B cell (primary cell): ENCODE data around the gene OR8U1. TPM values are rescaled to one million over a fixed set of nuclear protein-coding genes. Genes with fewer than 3 reads are reported as not detected.

Experiments
- ATAC-seq: fragments of 200-7000 bp; cut with Tn5 transposase; one replicate; pipeline ENCODE4 v1.10.0; 2021; ENCODE audit warnings: low read depth, mild to moderate bottlenecking, moderate number of reproducible peaks, moderate library complexity
- CTCF ChIA-PET: fragments of 350-600 bp; sonication (Branson Sonifier 250); formaldehyde crosslinking; loops from one replicate; lab custom pipeline; 2021; ENCODE audit warnings: antibody characterized with exemption, inconsistent platforms; lab: Charles Lee
- POLR2A ChIA-PET: fragments of 350-600 bp; sonication (Branson Sonifier 250); formaldehyde crosslinking; loops from one replicate; lab custom pipeline; 2021; ENCODE audit warnings: antibody characterized with exemption; lab: Charles Lee
- DNase-seq: peaks from one replicate; pipeline ENCODE4 v3.0.0; 2013
- H2AFZ ChIP-seq: 2 replicates; pipeline ENCODE4 v1.6.1; 2012; ENCODE audit warnings: mild to moderate bottlenecking, low read depth, low read length; ENCODE audit not compliant: insufficient read depth, poor library complexity, severe bottlenecking
- H3K27ac ChIP-seq, 2 donors: 1 replicate in 1 of 2; 2 replicates in 1 of 2; pipeline ENCODE4 v1.5.1; 2012 to 2013; ENCODE audit warnings: low read length in 2 of 2, mild to moderate bottlenecking in 2 of 2, moderate library complexity in 1 of 2
- H3K27me3 ChIP-seq, 4 experiments: fragments of 200-600 bp in 1 of 4; sonication (generic) in 1 of 4; replicated peaks in 1 of 4; 1 replicate in 2 of 4; 2 replicates in 2 of 4; pipeline versions ENCODE4 v1.6.1 to v1.7.0; 2013 to 2016; ENCODE audit warnings: low read length in 3 of 4, mild to moderate bottlenecking in 2 of 4, mixed read lengths in 1 of 4, moderate library complexity in 1 of 4; ENCODE audit not compliant: insufficient read depth in 4 of 4, control insufficient read depth in 3 of 4; ENCODE audit errors: control extremely low read depth in 1 of 4
- H3K36me3 ChIP-seq, 2 experiments: replicated peaks in 1 of 2; 1 replicate in 1 of 2; 2 replicates in 1 of 2; pipeline versions ENCODE4 v1.6.1 to v1.7.1; 2013; ENCODE audit warnings: low read length in 1 of 2; ENCODE audit not compliant: insufficient read depth in 2 of 2, control insufficient read depth in 1 of 2; ENCODE audit errors: control extremely low read depth in 1 of 2, extremely low read depth in 1 of 2
- H3K4me1 ChIP-seq, 2 donors: fragments of 200-600 bp in 1 of 2; sonication (generic) in 1 of 2; 1 replicate in 1 of 2; 2 replicates in 1 of 2; pipeline versions ENCODE4 v1.5.1 to v1.6.1; 2013 to 2017; ENCODE audit warnings: low read length in 2 of 2; ENCODE audit not compliant: control insufficient read depth in 2 of 2, insufficient read depth in 2 of 2
- H3K4me2 ChIP-seq: replicated peaks from 2 replicates; pipeline ENCODE3; 2012; ENCODE audit warnings: mild to moderate bottlenecking, low read depth, low read length; ENCODE audit not compliant: poor library complexity, severe bottlenecking
- H3K4me3 ChIP-seq, 5 experiments: fragments of 200-600 bp in 1 of 5; sonication (generic) in 1 of 5; 1 replicate in 3 of 5; 2 replicates in 2 of 5; pipeline versions ENCODE4 v1.5.1 to v1.7.0; 2011 to 2016; ENCODE audit warnings: low read length in 4 of 5, mild to moderate bottlenecking in 4 of 5, low read depth in 2 of 5, control low read depth in 1 of 5, moderate library complexity in 1 of 5; ENCODE audit not compliant: insufficient read depth in 1 of 5; ENCODE audit errors: control extremely low read depth in 1 of 5, extremely low read depth in 1 of 5
- H3K79me2 ChIP-seq: fragments of 200-600 bp; sonication (generic); one replicate; pipeline ENCODE4 v1.6.0; 2016; ENCODE audit warnings: low read length; ENCODE audit not compliant: control insufficient read depth, insufficient read depth
- H3K9ac ChIP-seq: fragments of 200-600 bp; sonication (generic); 2 replicates; pipeline ENCODE4 v1.6.1; 2017; ENCODE audit warnings: mild to moderate bottlenecking, low read length, moderate library complexity
- H3K9me3 ChIP-seq, 3 donors: one replicate each; pipeline versions ENCODE4 v1.6.1 to v1.7.1; 2013; ENCODE audit warnings: low read length in 2 of 3; ENCODE audit not compliant: control insufficient read depth in 2 of 3, insufficient read depth in 1 of 3; ENCODE audit errors: control extremely low read depth in 1 of 3
- H4K20me1 ChIP-seq: 2 replicates; pipeline ENCODE4 v1.6.0; 2012; ENCODE audit warnings: mild to moderate bottlenecking, low read length; ENCODE audit not compliant: insufficient read depth, control insufficient read depth, poor library complexity, severe bottlenecking
- H3K27ac Mint-ChIP-seq: one replicate; pipeline ENCODE4 v1.8.0; 2021; ENCODE audit warnings: mixed read lengths
- H3K27me3 Mint-ChIP-seq: one replicate; pipeline ENCODE4 v1.8.0; 2021; ENCODE audit warnings: mixed read lengths
- H3K4me1 Mint-ChIP-seq: one replicate; pipeline ENCODE4 v1.8.0; 2021; ENCODE audit warnings: mixed read lengths
- H3K4me3 Mint-ChIP-seq: one replicate; pipeline ENCODE4 v1.8.0; 2021; ENCODE audit warnings: mixed read lengths
- H3K9me3 Mint-ChIP-seq: one replicate; pipeline ENCODE4 v1.8.0; 2022; ENCODE audit warnings: mixed read lengths; ENCODE audit not compliant: insufficient read depth
- EZH2 ChIP-seq: IDR thresholded peaks from 2 replicates; pipeline ENCODE4 v1.6.1; 2012; ENCODE audit warnings: borderline replicate concordance, low read depth, mild to moderate bottlenecking, moderate library complexity, low read length; ENCODE audit not compliant: insufficient read depth, poor library complexity, severe bottlenecking
- WGBS: methylation state at CpG from one replicate; pipeline ENCODE4 v1.1.5; 2013; ENCODE audit warnings: missing lambda C conversion rate; ENCODE audit not compliant: insufficient coverage; 5-methylcytosine and 5-hydroxymethylcytosine counted together
- intact Hi-C: fragments of 100-400 bp; cut with micrococcal nuclease; formaldehyde crosslinking; loops from one replicate; pipeline ENCODE4 v1.10.0; 2022
- polyA plus RNA-seq: library from polyadenylated mRNA; depleted of rRNA; stranded (reverse); fragments of >200 nt; gene quantifications from 2 replicates; pipeline ENCODE4 v1.2.3, GENCODE V29; 2012
- total RNA-seq, 2 donors: library from RNA; stranded (reverse); fragments of 120-200 nt in 1 of 2; gene quantifications; 1 replicate in 1 of 2; 2 replicates in 1 of 2; pipeline versions ENCODE4 v1.2.3 to v1.2.4, GENCODE V29; 2013 to 2022
- TF ChIP-seq, protein P1 (sequence below): fragments of 200-600 bp; IDR thresholded peaks from one replicate; pipeline ENCODE4 v1.8.0; 2022; ENCODE audit warnings: antibody characterized with exemption, mild to moderate bottlenecking

Gene OR8U1
- total and polyA plus RNA-seq, 2 donors (not counting 1 experiment from before 2014, with no cell fraction given): not detected

DNA sequence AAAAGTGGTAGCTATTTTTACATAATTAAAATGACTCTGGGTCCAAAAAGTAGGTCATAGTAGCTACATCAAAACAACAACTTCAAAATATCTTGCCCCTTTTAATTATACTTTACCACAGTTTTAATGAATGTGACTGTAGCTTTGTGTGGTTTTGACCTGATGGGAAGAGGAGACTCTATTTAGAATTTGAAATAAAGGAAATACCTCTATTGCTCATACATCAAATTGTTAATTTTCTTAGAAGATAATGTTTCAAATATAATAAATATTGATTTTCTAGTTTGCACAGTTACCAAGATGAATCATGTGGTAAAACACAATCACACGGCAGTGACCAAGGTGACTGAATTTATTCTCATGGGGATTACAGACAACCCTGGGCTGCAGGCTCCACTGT lies 29.7 kb upstream of the OR8U1 start, which contains the start of gene OR8K1:
Gene OR8K1, plus strand, starts transcription at position 301 of the 400 bp plus-strand sequence. Its CDS starts 0 bp downstream, at position 301.
- H2AFZ ChIP-seq: no peak within 1 kb of the TSS
- H3K4me3 ChIP-seq: no peak within 1 kb of the TSS
- H3K79me2 ChIP-seq: no peaks in the 10 kb centered on the region
- intact Hi-C loops: no loop called here
- H4K20me1 ChIP-seq: no peaks in the 10 kb centered on the region
- H3K36me3 ChIP-seq: no peaks in the 10 kb centered on the region
- H3K4me2 ChIP-seq: no peak within 1 kb of the TSS
- H3K4me1 Mint-ChIP-seq: no peaks in the 10 kb centered on the region
- no peak for ATAC-seq
- no peak within 1 kb of the TSS for H3K4me3 Mint-ChIP-seq
- no peak within 1 kb of the TSS for H3K9ac ChIP-seq
- no peak within 1 kb of the TSS for H3K27ac ChIP-seq
- H3K27ac Mint-ChIP-seq: no peak within 1 kb of the TSS
- 89% methylated on average over 1 of the region's 1 CpG for WGBS
- CTCF ChIA-PET: no interaction called here
- no peaks in the 10 kb centered on the region for H3K27me3 ChIP-seq
- no peaks in the 10 kb centered on the region for H3K27me3 Mint-ChIP-seq
- no peak for DNase-seq
- peaks cover 8% of the 10 kb centered on the region for H3K9me3 Mint-ChIP-seq
- no peaks in the 10 kb centered on the region for H3K4me1 ChIP-seq
- POLR2A ChIA-PET: no interaction called here
- TF ChIP-seq EZH2: no peak
- TF ChIP-seq, protein P1, sequence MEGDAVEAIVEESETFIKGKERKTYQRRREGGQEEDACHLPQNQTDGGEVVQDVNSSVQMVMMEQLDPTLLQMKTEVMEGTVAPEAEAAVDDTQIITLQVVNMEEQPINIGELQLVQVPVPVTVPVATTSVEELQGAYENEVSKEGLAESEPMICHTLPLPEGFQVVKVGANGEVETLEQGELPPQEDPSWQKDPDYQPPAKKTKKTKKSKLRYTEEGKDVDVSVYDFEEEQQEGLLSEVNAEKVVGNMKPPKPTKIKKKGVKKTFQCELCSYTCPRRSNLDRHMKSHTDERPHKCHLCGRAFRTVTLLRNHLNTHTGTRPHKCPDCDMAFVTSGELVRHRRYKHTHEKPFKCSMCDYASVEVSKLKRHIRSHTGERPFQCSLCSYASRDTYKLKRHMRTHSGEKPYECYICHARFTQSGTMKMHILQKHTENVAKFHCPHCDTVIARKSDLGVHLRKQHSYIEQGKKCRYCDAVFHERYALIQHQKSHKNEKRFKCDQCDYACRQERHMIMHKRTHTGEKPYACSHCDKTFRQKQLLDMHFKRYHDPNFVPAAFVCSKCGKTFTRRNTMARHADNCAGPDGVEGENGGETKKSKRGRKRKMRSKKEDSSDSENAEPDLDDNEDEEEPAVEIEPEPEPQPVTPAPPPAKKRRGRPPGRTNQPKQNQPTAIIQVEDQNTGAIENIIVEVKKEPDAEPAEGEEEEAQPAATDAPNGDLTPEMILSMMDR: no peak
- H3K9me3 ChIP-seq: no peaks in the 10 kb centered on the region

DNA sequence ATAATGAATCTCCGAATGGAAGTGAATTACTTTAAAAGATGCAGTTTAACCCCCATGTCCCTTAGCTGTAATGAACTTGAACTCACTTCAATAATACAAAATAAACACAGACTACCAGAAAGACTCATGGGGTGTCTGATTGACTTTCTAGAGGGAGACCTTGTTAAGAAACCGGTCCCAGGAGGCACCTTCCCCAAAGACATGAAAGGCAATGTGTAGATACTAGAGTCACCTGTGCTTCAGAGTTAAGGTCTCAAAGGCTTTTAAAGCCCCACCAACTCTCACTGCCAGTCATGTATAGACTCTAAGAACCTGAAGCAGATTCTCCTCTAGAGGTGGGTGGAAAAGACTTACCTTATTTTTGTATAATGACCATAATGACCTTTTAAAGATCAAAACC lies 21.4 kb upstream of the OR8U1 start, which contains the start of gene OR8J1:
Gene OR8J1, plus strand, starts transcription at position 301 of the 400 bp plus-strand sequence. CDS start 5,956 bp downstream, outside the sequence.
- Mint-ChIP-seq H3K4me3 (no peak within 1 kb of the TSS), H3K9me3 (peaks cover 3% of the 10 kb centered on the region), H3K27me3 (no peaks in the 10 kb centered on the region), H3K4me1 (no peaks in the 10 kb centered on the region), H3K27ac (no peak within 1 kb of the TSS)
- ChIA-PET CTCF (no interaction called here), POLR2A (no interaction called here)
- Histone ChIP-seq H2AFZ (no peak within 1 kb of the TSS), H3K9ac (no peak within 1 kb of the TSS), H4K20me1 (no peaks in the 10 kb centered on the region), H3K36me3 (no peaks in the 10 kb centered on the region), H3K27ac (no peak within 1 kb of the TSS), H3K9me3 (no peaks in the 10 kb centered on the region), H3K4me1 (no peaks in the 10 kb centered on the region), H3K79me2 (no peaks in the 10 kb centered on the region), H3K4me3 (no peak within 1 kb of the TSS), H3K4me2 (no peak within 1 kb of the TSS), H3K27me3 (no peaks in the 10 kb centered on the region)
- TF ChIP-seq EZH2: no peak
- TF ChIP-seq, protein P1: no peak
- no CpG with 5 or more reads among the region's 2 CpGs for WGBS
- intact Hi-C loops: no loop called here
- DNase-seq (no peak), ATAC-seq (no peak)
